Effector memory CD4-positive, alpha-beta T cell (primary cell): ENCODE results near the gene DCLRE1B.

Source experiments
- DNase-seq, 3 donors: peaks; one replicate each; pipeline ENCODE4 v3.0.0-alpha.2; 2020
- H3K27ac ChIP-seq: 2 replicates; pipeline ENCODE4 v1.7.0; 2013; ENCODE audit warnings: mild to moderate bottlenecking, low read length, moderate library complexity; ENCODE audit not compliant: insufficient read depth, poor library complexity, severe bottlenecking
- H3K27me3 ChIP-seq: replicated peaks from 2 replicates; pipeline ENCODE4 v1.7.0; 2013; ENCODE audit warnings: mild to moderate bottlenecking, low read length; ENCODE audit not compliant: insufficient read depth, control insufficient read depth, poor library complexity, severe bottlenecking
- H3K36me3 ChIP-seq: 2 replicates; pipeline ENCODE4 v1.7.0; 2013; ENCODE audit warnings: mild to moderate bottlenecking, low read length, moderate library complexity; ENCODE audit not compliant: control insufficient read depth, insufficient read depth
- H3K4me1 ChIP-seq: 2 replicates; pipeline ENCODE4 v1.7.0; 2013; ENCODE audit warnings: low read length, mild to moderate bottlenecking; ENCODE audit not compliant: control insufficient read depth, insufficient read depth, poor library complexity, severe bottlenecking
- H3K4me3 ChIP-seq: 2 replicates; pipeline ENCODE4 v1.7.0; 2013; ENCODE audit warnings: low read length, low read depth, mild to moderate bottlenecking; ENCODE audit not compliant: insufficient read depth, poor library complexity, severe bottlenecking
- H3K9me3 ChIP-seq: 2 replicates; pipeline ENCODE4 v1.7.0; 2013; ENCODE audit warnings: mild to moderate bottlenecking, low read length, moderate library complexity; ENCODE audit not compliant: control insufficient read depth

The DCLRE1B gene

GRCh38 chr1:113901191-113901590 lies 3.9 kb upstream of the DCLRE1B start:
- Histone ChIP-seq H3K9me3 (no peaks in the 10 kb centered on the region), H3K4me1 (peaks cover 14% of the 10 kb centered on the region), H3K27me3 (no peaks in the 10 kb centered on the region), H3K36me3 (peaks cover 35% of the 10 kb centered on the region), H3K4me3 (no peak overlapping the region), H3K27ac (no peak overlapping the region)
- DNase-seq: no peak

- peak in 1 of 3 donors; percentile 1 for DNase-seq
- H3K36me3 ChIP-seq: peaks cover 20% of the 10 kb centered on the region
- peak overlapping the region; percentile 87 for H3K27ac ChIP-seq
- no peaks in the 10 kb centered on the region for H3K27me3 ChIP-seq
- H3K4me1 ChIP-seq: peaks cover 14% of the 10 kb centered on the region
- peak overlapping the region; percentile 75 for H3K4me3 ChIP-seq
- no peaks in the 10 kb centered on the region for H3K9me3 ChIP-seq
These were observed 1.4 kb upstream of the DCLRE1B start for GRCh38 chr1:113903501-113904292.

- peaks cover 22% of the 10 kb centered on the region for H3K36me3 ChIP-seq
- peak overlapping the region; percentile 87 for H3K27ac ChIP-seq
- DNase-seq: no peak
- H3K27me3 ChIP-seq: no peaks in the 10 kb centered on the region
- H3K4me1 ChIP-seq: peaks cover 14% of the 10 kb centered on the region
- H3K9me3 ChIP-seq: no peaks in the 10 kb centered on the region
- H3K4me3 ChIP-seq: peak overlapping the region; percentile 75
These were observed 843 bp upstream of the DCLRE1B start for GRCh38 chr1:113904293-113904673.

DNA sequence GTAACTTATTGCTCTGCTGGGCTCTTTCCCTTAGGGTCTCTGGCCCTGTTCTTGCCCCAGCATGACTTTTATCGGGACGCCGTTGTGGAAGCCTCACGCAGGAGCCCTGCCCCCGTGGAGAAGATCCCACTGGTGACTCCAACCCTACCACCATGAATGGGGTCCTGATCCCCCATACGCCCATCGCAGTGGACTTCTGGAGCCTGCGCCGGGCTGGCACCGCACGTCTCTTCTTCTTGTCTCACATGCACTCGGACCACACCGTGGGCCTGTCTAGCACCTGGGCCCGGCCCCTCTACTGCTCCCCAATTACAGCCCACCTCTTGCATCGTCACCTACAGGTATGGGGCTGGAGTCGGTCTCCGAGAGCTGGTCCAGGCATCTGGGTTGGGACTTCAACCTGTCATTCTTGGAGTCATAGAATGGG lies 322 bp downstream of the DCLRE1B start:
- Histone ChIP-seq H3K9me3 (no peaks in the 10 kb centered on the region), H3K27me3 (no peaks in the 10 kb centered on the region), H3K4me3 (peak overlapping the region; percentile 75), H3K27ac (peak overlapping the region; percentile 87), H3K4me1 (peaks cover 14% of the 10 kb centered on the region), H3K36me3 (peaks cover 17% of the 10 kb centered on the region)
- peak in 1 of 3 donors; percentile 9 for DNase-seq

DNA sequence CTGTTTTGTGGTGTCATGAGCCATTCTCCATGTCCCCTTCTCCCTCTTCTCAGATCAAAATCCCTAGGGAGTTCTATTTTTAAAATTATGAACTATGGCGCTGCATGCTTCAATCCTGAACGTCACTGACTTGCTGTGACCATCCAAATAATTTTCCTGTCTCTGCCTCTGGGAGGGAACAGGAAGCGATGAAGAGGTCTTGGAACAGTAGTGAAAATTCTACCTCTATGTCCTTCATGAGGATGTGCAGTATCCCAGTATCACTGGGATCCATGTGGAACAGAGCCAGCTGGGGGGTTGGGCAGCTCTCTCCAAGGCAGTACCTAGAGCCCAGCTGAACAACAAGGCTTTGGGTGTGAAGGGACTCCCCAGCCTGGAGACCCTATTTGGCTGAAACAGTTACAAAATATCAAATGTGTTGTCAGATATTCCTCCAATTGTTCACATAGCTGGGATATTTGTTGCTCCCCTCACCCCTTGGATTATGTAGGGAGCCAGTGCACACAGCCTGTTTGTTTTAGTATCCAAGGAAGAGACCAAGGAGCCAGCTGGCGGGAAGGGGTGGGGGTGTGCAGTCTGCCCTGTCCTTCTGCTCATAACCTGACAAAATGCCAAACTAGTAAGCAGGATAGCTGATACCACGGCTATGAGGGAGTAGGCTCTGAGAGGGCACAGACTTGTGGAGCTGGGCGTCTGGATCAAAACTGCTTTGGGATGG lies 7.6 kb downstream of the DCLRE1B start:
- peaks cover 22% of the 10 kb centered on the region for H3K36me3 ChIP-seq
- no peaks in the 10 kb centered on the region for H3K9me3 ChIP-seq
- H3K4me1 ChIP-seq: no peaks in the 10 kb centered on the region
- no peaks in the 10 kb centered on the region for H3K27me3 ChIP-seq
- H3K4me3 ChIP-seq: no peak overlapping the region
- DNase-seq: no peak
- H3K27ac ChIP-seq: no peak overlapping the region

DNA sequence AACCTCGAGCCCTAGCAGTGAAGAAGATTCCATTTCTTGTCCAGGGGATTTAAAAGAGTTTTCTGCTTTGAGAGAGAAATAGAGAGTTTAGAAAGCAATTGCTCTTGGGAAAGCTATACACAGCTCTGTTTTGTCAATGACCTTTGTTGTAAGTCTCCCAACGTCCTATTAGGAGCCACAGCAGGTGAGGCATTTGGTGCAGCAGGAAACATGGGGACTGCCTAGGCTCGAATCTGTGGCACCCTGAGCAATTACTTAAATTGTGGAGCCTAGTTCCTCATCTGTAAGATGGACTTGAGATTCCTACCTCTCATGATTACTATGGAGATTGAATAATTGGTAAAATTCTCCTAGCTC lies 8.2 kb downstream of the DCLRE1B start:
- DNase-seq: no peak
- no peaks in the 10 kb centered on the region for H3K27me3 ChIP-seq
- no peaks in the 10 kb centered on the region for H3K9me3 ChIP-seq
- no peak overlapping the region for H3K27ac ChIP-seq
- H3K4me1 ChIP-seq: no peaks in the 10 kb centered on the region
- peaks cover 18% of the 10 kb centered on the region for H3K36me3 ChIP-seq
- H3K4me3 ChIP-seq: no peak overlapping the region

DNA sequence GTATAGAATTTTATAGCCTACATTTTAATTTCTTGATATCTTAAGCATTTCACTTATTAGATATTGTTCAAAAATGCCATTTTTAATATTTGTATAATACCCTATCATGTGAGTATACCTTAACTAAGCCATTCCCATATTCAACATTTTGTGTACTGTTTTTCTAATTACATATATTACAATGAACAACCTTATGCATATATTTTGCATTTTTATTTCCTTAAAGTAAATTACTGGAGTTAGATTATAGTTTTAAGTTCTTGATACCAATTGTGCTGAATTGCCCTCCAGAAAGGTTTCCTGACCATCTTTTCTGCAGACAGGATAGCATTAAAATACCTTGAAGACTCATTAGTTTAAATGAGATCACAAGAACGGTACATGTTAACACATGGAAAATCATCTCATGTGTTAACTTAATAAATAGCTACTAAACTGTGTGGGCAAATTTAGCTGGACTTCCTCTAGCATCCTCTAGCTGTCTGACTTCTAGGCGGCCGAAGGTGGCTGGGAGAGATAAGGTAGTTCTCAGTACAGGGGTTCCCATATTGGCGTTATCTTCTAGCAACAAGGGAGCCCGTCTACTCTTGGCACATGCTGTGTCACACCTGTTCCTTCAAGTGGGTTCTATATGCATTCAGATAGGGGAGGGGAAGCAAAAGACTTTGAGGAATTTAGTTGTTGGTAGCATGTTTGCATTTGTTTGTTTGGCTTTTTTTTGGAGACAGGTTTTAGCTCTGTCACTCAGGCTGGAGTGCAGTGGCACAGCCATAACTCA lies 8.9 kb downstream of the DCLRE1B start:
- no peaks in the 10 kb centered on the region for H3K9me3 ChIP-seq

GRCh38 chr1:113916974-113917373 lies 11.8 kb downstream of the DCLRE1B start:
- no peaks in the 10 kb centered on the region for H3K27me3 ChIP-seq

More for the DNA sequence above, 8.9 kb downstream of the DCLRE1B start:
- no peaks in the 10 kb centered on the region for H3K27me3 ChIP-seq
- H3K36me3 ChIP-seq: peaks cover 12% of the 10 kb centered on the region
- H3K27ac ChIP-seq: no peak overlapping the region
- no peak overlapping the region for H3K4me3 ChIP-seq
- no peak for DNase-seq
- H3K4me1 ChIP-seq: no peaks in the 10 kb centered on the region

DNA sequence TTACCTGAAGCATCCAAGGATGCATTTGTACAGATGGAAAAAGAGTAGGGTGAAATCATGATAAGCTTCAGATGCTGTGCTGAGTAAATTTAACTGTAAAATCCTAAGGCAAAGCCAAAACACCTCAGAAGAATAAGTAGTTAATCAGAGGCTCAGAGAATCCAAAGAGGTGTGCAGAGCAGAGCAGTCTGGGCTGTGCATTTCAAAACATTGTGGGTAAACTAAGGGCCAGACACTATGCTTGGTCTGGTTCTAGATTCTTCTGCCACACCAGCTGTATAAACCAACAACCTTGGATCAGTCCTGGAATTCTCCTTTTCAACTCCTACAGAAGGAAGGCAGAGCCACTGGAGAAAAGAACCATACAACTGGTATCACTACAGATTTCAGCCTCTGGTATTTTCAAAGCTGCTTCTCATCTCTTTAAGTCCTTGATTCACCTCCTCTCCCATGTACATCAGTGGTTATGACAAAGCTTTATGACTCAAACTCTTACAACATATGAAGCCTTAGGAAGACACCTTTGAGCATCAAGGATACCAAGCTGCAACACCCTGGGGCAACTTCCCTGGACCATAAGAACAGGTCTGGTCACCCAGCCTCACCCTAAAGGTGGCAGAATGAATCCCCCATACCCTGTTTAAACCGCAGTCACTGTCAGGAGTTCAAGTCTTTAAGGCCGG lies 12.4 kb downstream of the DCLRE1B start:
- Histone ChIP-seq H3K27me3 (no peaks in the 10 kb centered on the region), H3K9me3 (no peaks in the 10 kb centered on the region), H3K27ac (no peak overlapping the region)

More at GRCh38 chr1:113916974-113917373, 11.8 kb downstream of the DCLRE1B start:
- Histone ChIP-seq H3K36me3 (peaks cover 1% of the 10 kb centered on the region), H3K4me3 (no peak overlapping the region), H3K4me1 (no peaks in the 10 kb centered on the region), H3K27ac (no peak overlapping the region), H3K9me3 (no peaks in the 10 kb centered on the region)
- DNase-seq: no peak

More for the DNA sequence above, 12.4 kb downstream of the DCLRE1B start:
- DNase-seq: no peak
- no peaks in the 10 kb centered on the region for H3K4me1 ChIP-seq
- H3K36me3 ChIP-seq: no peaks in the 10 kb centered on the region
- H3K4me3 ChIP-seq: no peak overlapping the region
